Heart left ventricle (tissue), 16 donors: ENCODE results near the gene CCT3. TPM values are rescaled to one million over a fixed set of nuclear protein-coding genes. Genes with fewer than 3 reads are reported as not detected.

Experiments used
- ATAC-seq, 4 donors: fragments of 200-7000 bp; cut with Tn5 transposase; one replicate each; pipeline ENCODE4 v1.9.1; 2020 to 2022; ENCODE audit warnings: moderate library complexity in 4 of 4, mild to moderate bottlenecking in 3 of 4, moderate number of reproducible peaks in 1 of 4
- DNase-seq, 5 donors: peaks; one replicate each; pipeline ENCODE4 v3.0.0-alpha.2; 2020
- H3K27ac ChIP-seq, 12 donors: fragments of 200-600 bp; sonication (generic) in 4 of 12; one replicate each; pipeline versions ENCODE4 v1.5.0 to v1.8.0; 2016 to 2022; ENCODE audit warnings: mild to moderate bottlenecking in 2 of 12
- H3K27me3 ChIP-seq, 9 donors: fragments of 200-600 bp; sonication (generic) in 2 of 9; one replicate each; pipeline versions ENCODE4 v1.5.1 to v1.8.0; 2016 to 2022; ENCODE audit warnings: mild to moderate bottlenecking in 3 of 9
- H3K36me3 ChIP-seq, 9 donors: fragments of 200-600 bp; sonication (generic) in 2 of 9; one replicate each; pipeline versions ENCODE4 v1.5.0 to v1.8.0; 2018 to 2022; ENCODE audit warnings: mild to moderate bottlenecking in 2 of 9
- H3K4me1 ChIP-seq, 12 donors: fragments of 200-600 bp; sonication (generic) in 4 of 12; one replicate each; pipeline versions ENCODE4 v1.5.0 to v1.8.0; 2016 to 2022; ENCODE audit warnings: mild to moderate bottlenecking in 3 of 12
- H3K4me3 ChIP-seq, 12 donors: fragments of 200-600 bp; sonication (generic) in 4 of 12; one replicate each; pipeline versions ENCODE4 v1.5.0 to v1.8.0; 2017 to 2022; ENCODE audit warnings: mild to moderate bottlenecking in 9 of 12, moderate library complexity in 4 of 12
- H3K9me3 ChIP-seq, 12 donors: fragments of 200-600 bp; sonication (generic) in 4 of 12; one replicate each; pipeline versions ENCODE4 v1.5.0 to v1.8.0; 2016 to 2022; ENCODE audit warnings: mild to moderate bottlenecking in 1 of 12
- POLR2A ChIP-seq, 2 donors: fragments of 450-650 bp; IDR thresholded peaks; one replicate each; pipeline ENCODE4 v1.6.1; 2017; ENCODE audit warnings: antibody characterized with exemption in 2 of 2, mild to moderate bottlenecking in 2 of 2, moderate library complexity in 2 of 2
- WGBS, 4 donors: extraction: QIAGEN DNeasy Blood & Tissue Kit in 2 of 4; methylation state at CpG; one replicate each; pipeline versions ENCODE4 v1.1.5 to v1.1.7; 2013 to 2018; 5-methylcytosine and 5-hydroxymethylcytosine counted together
- intact Hi-C, 10 donors: fragments of 100-400 bp; cut with DNase I; formaldehyde crosslinking; loops; one replicate each; pipeline versions ENCODE4 v1.11.1 to v1.14.2; 2022
- polyA plus RNA-seq, 2 donors: library from polyadenylated mRNA; stranded (reverse); fragments of 200-250 nt; gene quantifications; one replicate each; pipeline ENCODE4 v1.2.3, GENCODE V29; 2013
- total RNA-seq, 9 donors: library from RNA; depleted of rRNA in 2 of 9; stranded (reverse); fragments of >200 nt in 2 of 9; fragmentation: NEBNext Ultra II Directional in 3 of 9; extraction: Animal tissue kit (Norgen Biotek cat#: 25700) in 3 of 9; gene quantifications; one replicate each; pipeline versions ENCODE4 v1.1.0 to v1.2.4, GENCODE V29; 2016 to 2023
- TF ChIP-seq, protein P1 (sequence below), 12 donors: fragments of 200-600 bp; sonication (generic) in 4 of 12; IDR thresholded peaks; one replicate each; pipeline versions ENCODE4 v1.5.0 to v1.8.0; 2018 to 2022; ENCODE audit warnings: antibody characterized with exemption in 12 of 12, mild to moderate bottlenecking in 5 of 12
- donor health status: ischemic (EF 13 %, LVEDD 7.1; RV severe dilation, severe dysfunction).
- donor health status: healthy with polysubstance abuse.
- donor health status: DM: no; HTN: yes; CAD: no.
- donor health status: DM: no; HTN: no; CAD: no.
- donor health status: ischemic (EF 25% LVEDD 6.9; RV normal size, moderate dysfunction).
- donor health status: ischemic (EF 25% LVEDD 5.7; RV mildly dilated, moderate dysfunction).
- donor health status: healthy.
- donor health status: DM: yes; HTN: yes; CAD: no.
- donor health status: ischemic (EF 35%, LVEDD 5.7; RV mildly dilated, moderate dysfunction).
- donor health status: nonischemic (EF 11% LVEDD 7.7; RV severe dilation, severe dysfunction).
- donor health status: DM: yes; HTN: yes; CAD: no.
- donor health status: PGD.
- donor health status: ischemic (EF 29% LVEDD 5.4; RV normal size, mild dysfunction).
- donor health status: nonischemic (EF 23%, LVEDD 6.1; RV moderate dilation, normal function).

The CCT3 gene
- total and polyA plus RNA-seq, 11 donors, result 83.1 to 246 (median 143) TPM

DNA sequence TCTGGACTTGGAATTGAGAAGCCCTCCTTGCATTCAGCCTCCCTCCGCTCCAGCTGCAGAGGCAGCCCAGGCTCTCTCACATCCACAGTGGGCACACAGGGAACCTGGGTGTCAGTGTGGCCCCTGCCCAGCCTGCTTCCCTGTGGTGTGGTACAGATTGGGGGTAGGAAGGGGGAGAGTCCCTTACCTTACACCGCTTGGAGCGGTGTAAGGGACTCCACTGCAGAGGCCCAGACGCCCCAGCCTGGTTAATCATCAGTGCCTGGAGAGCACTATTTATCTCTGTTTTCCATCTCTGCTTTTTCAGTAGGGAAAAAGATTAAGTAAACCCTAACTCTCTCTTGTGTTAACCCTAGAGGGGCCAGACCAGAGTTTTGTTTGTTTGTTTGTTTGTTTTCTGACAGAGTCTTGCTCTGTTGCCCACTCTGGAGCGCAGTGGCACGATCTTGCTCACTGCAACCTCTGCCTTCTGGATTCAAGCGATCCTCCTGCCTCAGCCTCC lies 30.1 kb upstream of the CCT3 start:
- intact Hi-C loops, result no loop called here
- peaks cover 5 to 45% (median 9%) of the 10 kb centered on the region in 9 donors for H3K27me3 ChIP-seq
- no peak overlapping the region for H3K27ac ChIP-seq
- H3K36me3 ChIP-seq, result no peaks in the 10 kb centered on the region
- H3K4me3 ChIP-seq, result no peak overlapping the region
- TF ChIP-seq, protein P1, sequence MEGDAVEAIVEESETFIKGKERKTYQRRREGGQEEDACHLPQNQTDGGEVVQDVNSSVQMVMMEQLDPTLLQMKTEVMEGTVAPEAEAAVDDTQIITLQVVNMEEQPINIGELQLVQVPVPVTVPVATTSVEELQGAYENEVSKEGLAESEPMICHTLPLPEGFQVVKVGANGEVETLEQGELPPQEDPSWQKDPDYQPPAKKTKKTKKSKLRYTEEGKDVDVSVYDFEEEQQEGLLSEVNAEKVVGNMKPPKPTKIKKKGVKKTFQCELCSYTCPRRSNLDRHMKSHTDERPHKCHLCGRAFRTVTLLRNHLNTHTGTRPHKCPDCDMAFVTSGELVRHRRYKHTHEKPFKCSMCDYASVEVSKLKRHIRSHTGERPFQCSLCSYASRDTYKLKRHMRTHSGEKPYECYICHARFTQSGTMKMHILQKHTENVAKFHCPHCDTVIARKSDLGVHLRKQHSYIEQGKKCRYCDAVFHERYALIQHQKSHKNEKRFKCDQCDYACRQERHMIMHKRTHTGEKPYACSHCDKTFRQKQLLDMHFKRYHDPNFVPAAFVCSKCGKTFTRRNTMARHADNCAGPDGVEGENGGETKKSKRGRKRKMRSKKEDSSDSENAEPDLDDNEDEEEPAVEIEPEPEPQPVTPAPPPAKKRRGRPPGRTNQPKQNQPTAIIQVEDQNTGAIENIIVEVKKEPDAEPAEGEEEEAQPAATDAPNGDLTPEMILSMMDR (IDR thresholded peaks at IDR 0.05), result no peak
- no peak for TF ChIP-seq POLR2A (IDR thresholded peaks at IDR 0.05)
- WGBS, 4 donors, result 89 to 92% (median 91%) methylated on average over 7 of the region's 7 CpGs
- H3K9me3 ChIP-seq, result no peaks in the 10 kb centered on the region
- ATAC-seq (no peak), DNase-seq (no peak)
- H3K4me1 ChIP-seq, result peaks cover 0 to 19% (median 7%) of the 10 kb centered on the region in 12 donors

DNA sequence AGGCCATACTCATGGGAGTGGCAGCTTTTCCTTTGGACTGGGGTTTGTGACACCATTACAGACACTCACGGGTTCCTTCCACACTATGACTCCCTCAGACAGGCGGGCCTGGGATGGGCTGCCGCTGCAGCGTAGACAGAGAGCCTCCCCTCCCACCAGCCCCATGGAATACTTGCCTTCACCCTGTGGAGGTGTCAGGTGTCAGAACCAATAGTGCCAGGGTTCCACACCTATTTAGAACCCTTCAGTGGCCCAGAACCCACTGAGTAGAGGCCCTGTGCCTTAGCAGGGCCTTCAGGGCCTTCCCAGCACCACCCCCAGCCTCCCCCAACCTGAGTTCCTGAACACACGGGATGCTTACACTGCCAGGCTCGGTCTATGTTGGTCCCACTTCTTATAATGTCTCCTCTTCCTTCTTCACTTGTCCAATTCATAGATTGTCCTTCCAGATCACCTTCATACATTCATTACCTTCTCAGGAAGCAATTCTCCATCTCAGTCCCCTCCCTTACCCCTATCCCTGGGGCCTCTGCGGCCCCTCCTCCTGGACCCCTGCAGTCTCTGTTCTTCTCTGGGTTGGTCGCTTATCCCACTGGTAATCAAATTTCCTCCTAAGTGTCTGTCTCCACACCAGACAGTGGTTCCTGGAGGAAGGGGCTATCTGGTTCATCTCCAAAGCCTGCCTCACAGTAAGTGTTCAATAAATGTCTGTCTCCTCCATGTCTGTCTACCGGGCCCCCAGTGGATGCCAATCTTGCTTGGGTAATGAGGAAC lies 29.5 kb upstream of the CCT3 start:
- TF ChIP-seq, protein P1 (IDR thresholded peaks at IDR 0.05), result no peak
- Histone ChIP-seq H3K9me3 (no peaks in the 10 kb centered on the region), H3K4me1 (peaks cover 0 to 19% (median 7%) of the 10 kb centered on the region in 12 donors), H3K27me3 (peaks cover 5 to 45% (median 9%) of the 10 kb centered on the region in 9 donors), H3K4me3 (no peak overlapping the region), H3K36me3 (no peaks in the 10 kb centered on the region), H3K27ac (no peak overlapping the region)
- intact Hi-C loops, result no loop called here
- 71 to 84% (median 75%) methylated on average over 7 to 9 of the region's 9 CpGs for WGBS, 4 donors
- no peak for ATAC-seq
- DNase-seq, result no peak

DNA sequence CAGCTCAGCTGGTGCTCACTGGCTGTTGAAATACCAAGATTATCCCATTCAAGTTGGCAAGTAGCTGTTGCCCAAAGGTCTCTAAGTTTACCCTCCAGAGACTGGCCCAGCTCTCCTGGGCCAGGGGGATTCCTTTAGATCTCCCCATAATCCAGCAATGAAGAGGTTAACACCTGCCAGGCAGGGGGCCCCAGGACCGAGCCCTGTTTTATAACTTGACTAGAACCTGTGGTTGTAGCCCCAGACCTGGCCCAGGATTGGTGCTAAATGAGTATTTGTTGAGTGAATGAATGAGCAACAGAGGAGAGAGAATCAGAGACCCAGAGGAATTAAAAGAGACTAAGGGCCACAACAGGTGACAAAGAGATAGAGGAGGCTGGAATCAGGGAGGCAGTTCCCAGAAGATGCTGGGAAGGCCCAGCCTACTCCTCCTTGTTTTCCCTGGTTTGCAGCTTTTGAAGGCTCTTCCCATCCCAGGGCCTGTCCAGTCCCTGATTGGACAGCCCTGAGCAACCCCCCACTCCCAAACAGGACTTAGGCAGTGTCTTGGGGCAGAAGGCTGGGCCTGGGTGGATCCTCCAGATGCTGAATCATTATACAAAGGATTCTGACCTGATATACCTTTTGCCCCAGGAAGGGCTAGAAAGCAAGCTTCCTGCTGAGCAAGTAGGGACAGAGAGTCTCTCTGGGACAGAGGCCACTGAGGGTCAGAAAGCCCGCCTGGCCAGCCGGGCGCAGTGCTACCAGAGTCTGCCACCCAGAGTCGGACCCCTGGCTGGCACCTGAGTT lies 28.5 kb upstream of the CCT3 start:
- no peak overlapping the region for H3K27ac ChIP-seq
- H3K4me1 ChIP-seq, result peaks cover 0 to 14% (median 7%) of the 10 kb centered on the region in 12 donors
- 80 to 94% (median 85%) methylated on average over 5 of the region's 5 CpGs for WGBS, 4 donors
- no peak for DNase-seq
- H3K27me3 ChIP-seq, result peaks cover 5 to 45% (median 9%) of the 10 kb centered on the region in 9 donors
- H3K36me3 ChIP-seq, result no peaks in the 10 kb centered on the region
- no peak for ATAC-seq
- no peak for TF ChIP-seq POLR2A (IDR thresholded peaks at IDR 0.05)
- TF ChIP-seq, protein P1 (IDR thresholded peaks at IDR 0.05), result no peak
- H3K9me3 ChIP-seq, result no peaks in the 10 kb centered on the region
- no peak overlapping the region for H3K4me3 ChIP-seq
- intact Hi-C loops, result no loop called here

DNA sequence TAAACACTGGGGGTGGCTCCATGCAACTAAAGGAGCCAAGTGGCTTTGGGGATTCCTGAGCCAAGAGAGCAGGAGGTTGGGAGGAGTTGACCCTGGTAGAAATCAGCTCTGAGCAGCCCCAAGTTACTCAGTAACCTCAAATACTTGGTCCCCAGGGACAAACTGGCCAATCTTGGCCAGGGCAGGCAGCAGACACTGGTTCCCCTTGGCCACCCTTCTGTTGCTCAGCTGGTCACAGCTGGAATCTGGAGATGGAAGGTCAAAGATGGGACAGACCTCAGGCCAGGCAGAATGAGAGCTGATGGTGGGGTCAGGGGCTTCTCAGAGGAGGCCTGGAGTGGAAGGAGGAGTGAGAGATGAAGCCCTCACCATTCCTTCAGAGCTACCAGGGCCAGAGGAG lies 27.7 kb upstream of the CCT3 start:
- Histone ChIP-seq H3K27me3 (peaks cover 5 to 45% (median 9%) of the 10 kb centered on the region in 9 donors), H3K4me3 (no peak overlapping the region), H3K9me3 (no peaks in the 10 kb centered on the region), H3K4me1 (peaks cover 0 to 11% (median 7%) of the 10 kb centered on the region in 12 donors), H3K36me3 (no peaks in the 10 kb centered on the region), H3K27ac (no peak overlapping the region)
- DNase-seq, result no peak
- ATAC-seq, result no peak
- TF ChIP-seq, protein P1 (IDR thresholded peaks at IDR 0.05), result no peak
- no peak for TF ChIP-seq POLR2A (IDR thresholded peaks at IDR 0.05)
- intact Hi-C loops, result no loop called here
